Measurements from ENCODE around the gene SKAP2.

DNA sequence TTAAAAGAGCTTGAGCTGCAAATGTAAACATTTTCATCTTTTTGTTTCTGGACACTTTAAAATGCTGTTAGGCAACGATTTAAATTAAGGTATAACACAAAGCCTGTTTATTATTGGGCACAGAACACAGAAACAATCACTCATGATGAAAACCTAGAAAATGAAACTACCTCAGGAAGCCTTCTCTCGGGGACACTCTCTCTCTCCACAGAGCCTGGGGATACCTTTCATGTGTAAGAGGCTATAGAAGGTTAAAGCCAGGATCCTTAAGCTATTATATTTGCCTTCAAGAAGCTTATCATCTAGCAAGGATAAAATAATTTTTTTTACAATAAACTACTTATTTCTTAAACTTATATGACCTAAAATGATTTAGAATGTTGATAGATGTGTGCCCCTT is 194.1 kb downstream of the SKAP2 start:
- TF ChIP-seq, protein P1, sequence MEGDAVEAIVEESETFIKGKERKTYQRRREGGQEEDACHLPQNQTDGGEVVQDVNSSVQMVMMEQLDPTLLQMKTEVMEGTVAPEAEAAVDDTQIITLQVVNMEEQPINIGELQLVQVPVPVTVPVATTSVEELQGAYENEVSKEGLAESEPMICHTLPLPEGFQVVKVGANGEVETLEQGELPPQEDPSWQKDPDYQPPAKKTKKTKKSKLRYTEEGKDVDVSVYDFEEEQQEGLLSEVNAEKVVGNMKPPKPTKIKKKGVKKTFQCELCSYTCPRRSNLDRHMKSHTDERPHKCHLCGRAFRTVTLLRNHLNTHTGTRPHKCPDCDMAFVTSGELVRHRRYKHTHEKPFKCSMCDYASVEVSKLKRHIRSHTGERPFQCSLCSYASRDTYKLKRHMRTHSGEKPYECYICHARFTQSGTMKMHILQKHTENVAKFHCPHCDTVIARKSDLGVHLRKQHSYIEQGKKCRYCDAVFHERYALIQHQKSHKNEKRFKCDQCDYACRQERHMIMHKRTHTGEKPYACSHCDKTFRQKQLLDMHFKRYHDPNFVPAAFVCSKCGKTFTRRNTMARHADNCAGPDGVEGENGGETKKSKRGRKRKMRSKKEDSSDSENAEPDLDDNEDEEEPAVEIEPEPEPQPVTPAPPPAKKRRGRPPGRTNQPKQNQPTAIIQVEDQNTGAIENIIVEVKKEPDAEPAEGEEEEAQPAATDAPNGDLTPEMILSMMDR (IDR thresholded peaks at IDR 0.05) = no peak
- TF ChIP-seq POLR2A (IDR thresholded peaks at IDR 0.05) = no peak
